Caco-2 (cell line): ENCODE data around the gene BATF2. TPM values are rescaled to one million over a fixed set of nuclear protein-coding genes. Genes with fewer than 3 reads are reported as not detected.

Experiments
- BruUV-seq: library from RNA; stranded (reverse); fragments of 400-500 nt; replicated peaks from 2 replicates; lab custom pipeline; 2021; lab: Mats Ljungman, UMichigan
- CTCF ChIA-PET: fragments of 300-600 bp; sonication (Branson Sonifier 250); formaldehyde crosslinking; loops from one replicate; lab custom pipeline; 2022; ENCODE audit warnings: antibody characterized with exemption; lab: Charles Lee
- POLR2A ChIA-PET: fragments of 300-600 bp; sonication (Branson Sonifier 250); formaldehyde crosslinking; loops from one replicate; lab custom pipeline; 2022; ENCODE audit warnings: antibody characterized with exemption; lab: Charles Lee
- DNase-seq, 2 experiments: peaks; one replicate each; pipeline versions ENCODE4 v3.0.0 to v3.0.0-alpha.2; 2020 to 2022
- H3K27me3 ChIP-seq: replicated peaks from 2 replicates; pipeline ENCODE4 v1.6.0; 2011; ENCODE audit warnings: low read length; ENCODE audit not compliant: control insufficient read depth, insufficient read depth
- H3K36me3 ChIP-seq: 2 replicates; pipeline ENCODE4 v1.5.1; 2011; ENCODE audit warnings: low read length; ENCODE audit not compliant: control insufficient read depth, insufficient read depth
- H3K4me1 ChIP-seq: fragments of 250-450 bp; sonication (Bioruptor Pico); 2 replicates; pipeline ENCODE4 v1.5.1; 2020; ENCODE audit warnings: mild to moderate bottlenecking
- H3K4me3 ChIP-seq: 2 replicates; pipeline ENCODE4 v1.5.1; 2011; ENCODE audit warnings: low read depth, mild to moderate bottlenecking, control low read depth, low read length
- H3K9me3 ChIP-seq: fragments of 250-450 bp; sonication (Bioruptor Pico); 2 replicates; pipeline ENCODE4 v1.5.1; 2020; ENCODE audit warnings: mild to moderate bottlenecking, moderate library complexity
- H3K27ac Mint-ChIP-seq: one replicate; pipeline ENCODE4 v1.8.0; 2022; ENCODE audit warnings: mixed read lengths; ENCODE audit not compliant: unreplicated experiment
- H3K27me3 Mint-ChIP-seq: one replicate; pipeline ENCODE4 v1.8.0; 2022; ENCODE audit warnings: mixed read lengths; ENCODE audit not compliant: insufficient read depth, unreplicated experiment
- H3K36me3 Mint-ChIP-seq: one replicate; pipeline ENCODE4 v1.8.0; 2022; ENCODE audit warnings: mild to moderate bottlenecking, mixed read lengths; ENCODE audit not compliant: insufficient read depth, unreplicated experiment
- H3K4me1 Mint-ChIP-seq: one replicate; pipeline ENCODE4 v1.8.0; 2022; ENCODE audit warnings: low read depth, mixed read lengths; ENCODE audit not compliant: unreplicated experiment
- H3K4me3 Mint-ChIP-seq: one replicate; pipeline ENCODE4 v1.8.0; 2022; ENCODE audit warnings: mild to moderate bottlenecking, moderate library complexity, mixed read lengths; ENCODE audit not compliant: unreplicated experiment
- H3K9me3 Mint-ChIP-seq: one replicate; pipeline ENCODE4 v1.8.0; 2022; ENCODE audit warnings: mixed read lengths; ENCODE audit not compliant: unreplicated experiment
- intact Hi-C: fragments of 100-400 bp; cut with micrococcal nuclease; formaldehyde crosslinking; loops from one replicate; pipeline ENCODE4 v1.10.0; 2022; ENCODE audit not compliant: unreplicated experiment
- total RNA-seq: library from RNA; stranded (reverse); gene quantifications from 2 replicates; pipeline ENCODE4 v1.2.3, GENCODE V29; 2022
- TF ChIP-seq, protein P1 (sequence below), 2 experiments: fragments of 200-600 bp in 1 of 2; IDR thresholded peaks; 1 replicate in 1 of 2; 2 replicates in 1 of 2; pipeline versions ENCODE4 v1.5.1 to v1.8.0; 2011 to 2022; ENCODE audit warnings: antibody characterized with exemption in 1 of 2, control low read depth in 1 of 2, inconsistent platforms in 1 of 2, low read depth in 1 of 2, low read length in 1 of 2, mild to moderate bottlenecking in 1 of 2, moderate library complexity in 1 of 2; ENCODE audit not compliant: insufficient read depth in 1 of 2, severe bottlenecking in 1 of 2, unreplicated experiment in 1 of 2

The BATF2 gene
- total RNA-seq, 1 experiment from 2014 or later = 0.79 TPM

DNA sequence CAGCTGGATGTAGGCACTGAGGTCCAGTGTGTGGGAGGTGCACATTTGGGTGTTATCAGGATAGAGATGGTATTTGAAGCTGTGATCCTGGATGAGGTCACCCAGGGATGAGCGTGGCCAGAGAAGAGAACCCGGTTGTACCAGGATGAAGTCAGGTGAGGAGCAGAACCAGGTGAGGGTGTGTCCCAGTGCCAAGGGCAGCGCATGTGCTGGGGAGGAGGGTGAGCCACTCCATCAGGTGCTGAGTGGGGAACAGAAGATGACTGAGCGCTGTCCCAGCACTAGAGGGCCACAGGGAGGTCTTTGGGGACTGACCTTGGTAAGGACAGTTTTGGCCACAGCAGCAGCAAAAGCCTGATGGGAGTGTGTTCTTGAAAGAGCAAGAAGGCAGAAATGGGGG is 19.9 kb upstream of the BATF2 start:
- ChIA-PET POLR2A (no interaction called here), CTCF (no interaction called here)
- H3K4me3 Mint-ChIP-seq = no peak overlapping the region
- no peaks in the 10 kb centered on the region for H3K27me3 ChIP-seq
- no peak overlapping the region for H3K4me3 ChIP-seq
- no peaks in the 10 kb centered on the region for H3K9me3 ChIP-seq
- intact Hi-C loops = no loop called here
- H3K27me3 Mint-ChIP-seq = no peaks in the 10 kb centered on the region
- peaks cover 32% of the 10 kb centered on the region for H3K36me3 Mint-ChIP-seq
- H3K36me3 ChIP-seq = peaks cover 4% of the 10 kb centered on the region; the same call in 1 of the 2 replicates
- peaks cover 22% of the 10 kb centered on the region for H3K4me1 Mint-ChIP-seq
- TF ChIP-seq, protein P1, sequence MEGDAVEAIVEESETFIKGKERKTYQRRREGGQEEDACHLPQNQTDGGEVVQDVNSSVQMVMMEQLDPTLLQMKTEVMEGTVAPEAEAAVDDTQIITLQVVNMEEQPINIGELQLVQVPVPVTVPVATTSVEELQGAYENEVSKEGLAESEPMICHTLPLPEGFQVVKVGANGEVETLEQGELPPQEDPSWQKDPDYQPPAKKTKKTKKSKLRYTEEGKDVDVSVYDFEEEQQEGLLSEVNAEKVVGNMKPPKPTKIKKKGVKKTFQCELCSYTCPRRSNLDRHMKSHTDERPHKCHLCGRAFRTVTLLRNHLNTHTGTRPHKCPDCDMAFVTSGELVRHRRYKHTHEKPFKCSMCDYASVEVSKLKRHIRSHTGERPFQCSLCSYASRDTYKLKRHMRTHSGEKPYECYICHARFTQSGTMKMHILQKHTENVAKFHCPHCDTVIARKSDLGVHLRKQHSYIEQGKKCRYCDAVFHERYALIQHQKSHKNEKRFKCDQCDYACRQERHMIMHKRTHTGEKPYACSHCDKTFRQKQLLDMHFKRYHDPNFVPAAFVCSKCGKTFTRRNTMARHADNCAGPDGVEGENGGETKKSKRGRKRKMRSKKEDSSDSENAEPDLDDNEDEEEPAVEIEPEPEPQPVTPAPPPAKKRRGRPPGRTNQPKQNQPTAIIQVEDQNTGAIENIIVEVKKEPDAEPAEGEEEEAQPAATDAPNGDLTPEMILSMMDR (IDR thresholded peaks at IDR 0.05; ENCODE audit: insufficient read depth in 1 of 2, low read depth in 1 of 2, low read length in 1 of 2, severe bottlenecking in 1 of 2, unreplicated experiment in 1 of 2) = peak in 1 of 2 experiments; percentile 24
- H3K4me1 ChIP-seq = peaks cover 16% of the 10 kb centered on the region
- no peak overlapping the region for H3K27ac Mint-ChIP-seq
- DNase-seq = no peak
- H3K9me3 Mint-ChIP-seq = no peaks in the 10 kb centered on the region
- no TSS peak for BruUV-seq

DNA sequence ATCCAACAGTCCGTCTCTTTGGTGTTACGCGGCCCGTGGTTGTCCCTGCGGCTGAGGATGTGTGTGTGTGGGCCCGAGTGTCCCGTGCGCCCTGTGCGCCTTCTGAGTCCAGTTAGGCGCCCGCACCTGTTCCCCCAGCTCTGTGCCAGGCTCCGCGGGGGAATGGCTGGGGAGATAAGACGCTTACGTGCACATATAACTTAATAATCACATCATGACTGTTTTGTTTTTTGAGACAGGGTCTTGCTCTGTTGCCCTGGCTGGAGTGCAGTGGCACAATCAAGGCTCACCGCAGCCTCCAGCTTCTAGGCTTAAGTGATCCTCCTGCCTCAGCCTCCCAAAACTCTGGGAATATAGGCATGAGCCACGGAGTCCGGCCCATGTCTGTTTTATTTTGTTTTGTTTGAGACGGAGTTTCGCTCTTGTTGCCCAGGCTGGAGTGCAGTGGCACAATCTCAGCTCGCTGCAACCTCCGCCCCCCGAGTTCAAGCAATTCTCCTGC is 18.0 kb upstream of the BATF2 start:
- H3K9me3 ChIP-seq = no peaks in the 10 kb centered on the region
- H3K36me3 ChIP-seq = peaks cover 4% of the 10 kb centered on the region; the same call in 1 of the 2 replicates
- H3K4me3 Mint-ChIP-seq = peak overlapping the region; percentile 83
- peak overlapping the region; percentile 63 for H3K27ac Mint-ChIP-seq
- TSS peak; percentile 62 for BruUV-seq
- H3K27me3 Mint-ChIP-seq = no peaks in the 10 kb centered on the region
- peaks cover 22% of the 10 kb centered on the region for H3K4me1 Mint-ChIP-seq
- intact Hi-C loops = loop anchor here (1.0 to 2.0 kb wide), 3 partner anchors 13 to 103 kb away; partner anchors contain the start of genes SNX15 and ZNHIT2
- H3K4me3 ChIP-seq = peak overlapping the region; percentile 62
- peaks cover 32% of the 10 kb centered on the region for H3K36me3 Mint-ChIP-seq
- ChIA-PET POLR2A (interaction anchor here (0.9 to 1.0 kb wide), 2 partner anchors 97 to 107 kb away, joined by 3 to 5 read pairs; partner anchors contain the start of genes FAU, MRPL49 and TM7SF2), CTCF (interaction anchor here (0.5 to 2.4 kb wide), 20 partner anchors 12 to 933 kb away, joined by 3 to 12 read pairs (median 4); partner anchors contain the start of genes CDC42BPG, PPP2R5B, SAC3D1 and SF1)
- H3K4me1 ChIP-seq = peaks cover 16% of the 10 kb centered on the region
- no peak for DNase-seq
- TF ChIP-seq, protein P1 (IDR thresholded peaks at IDR 0.05; ENCODE audit: insufficient read depth in 1 of 2, low read depth in 1 of 2, low read length in 1 of 2, severe bottlenecking in 1 of 2, unreplicated experiment in 1 of 2) = no peak
- no peaks in the 10 kb centered on the region for H3K9me3 Mint-ChIP-seq
- no peaks in the 10 kb centered on the region for H3K27me3 ChIP-seq

DNA sequence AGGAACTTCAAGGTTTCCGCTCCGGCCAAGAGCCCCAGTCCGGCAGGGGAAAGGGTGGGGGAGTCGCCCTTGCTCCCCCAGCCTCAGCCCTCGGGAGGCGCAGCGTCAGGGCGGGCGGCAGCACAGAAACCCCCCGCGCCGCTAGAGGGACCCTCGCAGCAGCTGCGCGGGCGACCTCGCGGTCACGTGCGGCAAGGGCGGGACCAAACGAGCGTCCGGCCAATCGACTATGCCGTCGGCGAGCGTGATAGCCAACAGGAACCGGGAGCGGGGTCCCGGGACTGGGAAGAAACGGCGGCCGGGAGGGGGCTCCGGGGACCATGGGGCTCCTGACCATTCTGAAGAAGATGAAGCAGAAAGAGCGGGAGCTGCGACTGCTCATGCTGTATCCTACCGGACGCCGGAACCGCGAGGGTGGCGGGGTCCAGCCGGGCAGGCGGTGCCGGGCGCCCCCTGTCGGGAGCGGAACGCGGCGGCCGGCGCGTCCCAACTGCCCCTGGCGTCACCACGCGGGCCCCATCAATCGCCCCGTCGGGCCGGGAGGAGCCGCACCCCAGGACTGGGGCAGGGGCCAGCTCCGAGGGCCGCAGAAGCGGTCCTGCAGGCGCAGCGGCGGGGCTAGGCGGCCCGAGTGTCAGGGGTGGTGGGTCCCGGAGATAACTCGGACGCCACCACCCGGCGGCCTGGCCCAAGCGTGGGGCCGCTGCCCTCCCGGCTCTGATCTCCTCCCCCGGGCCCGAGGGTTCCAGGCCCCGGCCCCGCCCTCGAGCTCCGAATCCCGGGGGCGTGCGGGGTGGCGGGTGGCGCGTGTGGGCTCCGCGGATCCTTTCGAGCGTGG is 17.3 kb upstream of the BATF2 start, which contains the start of gene ARL2:
ARL2 (plus strand) TSS at position 273 of the 838 bp plus-strand sequence; CDS start at position 321, 48 bp downstream.
- TF ChIP-seq, protein P1 (IDR thresholded peaks at IDR 0.05; ENCODE audit: insufficient read depth in 1 of 2, low read depth in 1 of 2, low read length in 1 of 2, severe bottlenecking in 1 of 2, unreplicated experiment in 1 of 2) = peak; percentile 71 to 93
- Mint-ChIP-seq H3K9me3 (no peaks in the 10 kb centered on the region), H3K27ac (peak within 1 kb of the TSS; percentile 90), H3K4me1 (peaks cover 22% of the 10 kb centered on the region), H3K27me3 (no peaks in the 10 kb centered on the region), H3K4me3 (peak within 1 kb of the TSS; percentile 83), H3K36me3 (peaks cover 25% of the 10 kb centered on the region)
- BruUV-seq = no TSS peak
- ChIA-PET CTCF (interaction anchor here (0.5 to 2.4 kb wide), 21 partner anchors 11 to 829 kb away, joined by 3 to 12 read pairs (median 4); partner anchors contain the start of genes CDC42BPG, PPP2R5B, SAC3D1 and SF1), POLR2A (interaction anchor here (0.9 to 1.0 kb wide), 2 partner anchors 97 to 108 kb away, joined by 3 to 5 read pairs; partner anchors contain the start of genes FAU, MRPL49 and TM7SF2)
- Histone ChIP-seq H3K4me3 (peak within 1 kb of the TSS; percentile 62), H3K36me3 (peaks cover 4% of the 10 kb centered on the region; the same call in 1 of the 2 replicates), H3K4me1 (peaks cover 16% of the 10 kb centered on the region), H3K9me3 (no peaks in the 10 kb centered on the region), H3K27me3 (no peaks in the 10 kb centered on the region)
- intact Hi-C loops = loop anchor here (1.0 to 2.0 kb wide), 8 partner anchors 13 to 167 kb away; partner anchors contain the start of genes PPP2R5B, SNX15 and ZNHIT2
- DNase-seq = peak; percentile 95 to 96
